Hepatocyte (in vitro differentiated cells): Measurements from ENCODE around the gene RNU6-9.

ENCODE experiments used
- EZH2 ChIP-seq: fragments of 200-600 bp; sonication (generic); IDR thresholded peaks from 2 replicates; pipeline ENCODE4 v1.6.1; 2016; ENCODE audit warnings: antibody characterized with exemption, mild to moderate bottlenecking, borderline replicate concordance
- TF ChIP-seq, protein P1 (sequence below): fragments of 200-600 bp; sonication (generic); IDR thresholded peaks from 2 replicates; pipeline ENCODE4 v1.5.1; 2016; ENCODE audit warnings: antibody characterized with exemption, mild to moderate bottlenecking; ENCODE audit not compliant: poor library complexity

- TF ChIP-seq, protein P1, sequence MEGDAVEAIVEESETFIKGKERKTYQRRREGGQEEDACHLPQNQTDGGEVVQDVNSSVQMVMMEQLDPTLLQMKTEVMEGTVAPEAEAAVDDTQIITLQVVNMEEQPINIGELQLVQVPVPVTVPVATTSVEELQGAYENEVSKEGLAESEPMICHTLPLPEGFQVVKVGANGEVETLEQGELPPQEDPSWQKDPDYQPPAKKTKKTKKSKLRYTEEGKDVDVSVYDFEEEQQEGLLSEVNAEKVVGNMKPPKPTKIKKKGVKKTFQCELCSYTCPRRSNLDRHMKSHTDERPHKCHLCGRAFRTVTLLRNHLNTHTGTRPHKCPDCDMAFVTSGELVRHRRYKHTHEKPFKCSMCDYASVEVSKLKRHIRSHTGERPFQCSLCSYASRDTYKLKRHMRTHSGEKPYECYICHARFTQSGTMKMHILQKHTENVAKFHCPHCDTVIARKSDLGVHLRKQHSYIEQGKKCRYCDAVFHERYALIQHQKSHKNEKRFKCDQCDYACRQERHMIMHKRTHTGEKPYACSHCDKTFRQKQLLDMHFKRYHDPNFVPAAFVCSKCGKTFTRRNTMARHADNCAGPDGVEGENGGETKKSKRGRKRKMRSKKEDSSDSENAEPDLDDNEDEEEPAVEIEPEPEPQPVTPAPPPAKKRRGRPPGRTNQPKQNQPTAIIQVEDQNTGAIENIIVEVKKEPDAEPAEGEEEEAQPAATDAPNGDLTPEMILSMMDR: no peak
- TF ChIP-seq EZH2: no peak
Observed at GRCh38 chr19:936175-936546, 42.9 kb downstream of the RNU6-9 start.
